Mononuclear cell (primary cell): ENCODE results near the gene CBLC. TPM values are rescaled to one million over a fixed set of nuclear protein-coding genes. Genes with fewer than 3 reads are reported as not detected.

Experiments used
- H3K27me3 ChIP-seq: 2 replicates; pipeline ENCODE4 v1.6.0; 2011; ENCODE audit warnings: low read length, control low read depth; ENCODE audit not compliant: insufficient read depth
- H3K4me1 ChIP-seq: 2 replicates; pipeline ENCODE4 v1.5.1; 2011; ENCODE audit warnings: mild to moderate bottlenecking, low read length, control low read depth; ENCODE audit not compliant: insufficient read depth
- H3K4me3 ChIP-seq: 2 replicates; pipeline ENCODE4 v1.5.1; 2011; ENCODE audit warnings: mild to moderate bottlenecking, low read length, moderate library complexity
- H3K9me3 ChIP-seq: 2 replicates; pipeline ENCODE4 v1.5.1; 2011; ENCODE audit warnings: low read depth, mild to moderate bottlenecking, control low read depth, low read length
- total RNA-seq: library from RNA; depleted of rRNA; stranded (reverse); fragments of >200 nt; gene quantifications from one replicate; pipeline ENCODE4 v1.2.3, GENCODE V29; 2012

CBLC gene
- total RNA-seq, 1 donor: not detected

DNA sequence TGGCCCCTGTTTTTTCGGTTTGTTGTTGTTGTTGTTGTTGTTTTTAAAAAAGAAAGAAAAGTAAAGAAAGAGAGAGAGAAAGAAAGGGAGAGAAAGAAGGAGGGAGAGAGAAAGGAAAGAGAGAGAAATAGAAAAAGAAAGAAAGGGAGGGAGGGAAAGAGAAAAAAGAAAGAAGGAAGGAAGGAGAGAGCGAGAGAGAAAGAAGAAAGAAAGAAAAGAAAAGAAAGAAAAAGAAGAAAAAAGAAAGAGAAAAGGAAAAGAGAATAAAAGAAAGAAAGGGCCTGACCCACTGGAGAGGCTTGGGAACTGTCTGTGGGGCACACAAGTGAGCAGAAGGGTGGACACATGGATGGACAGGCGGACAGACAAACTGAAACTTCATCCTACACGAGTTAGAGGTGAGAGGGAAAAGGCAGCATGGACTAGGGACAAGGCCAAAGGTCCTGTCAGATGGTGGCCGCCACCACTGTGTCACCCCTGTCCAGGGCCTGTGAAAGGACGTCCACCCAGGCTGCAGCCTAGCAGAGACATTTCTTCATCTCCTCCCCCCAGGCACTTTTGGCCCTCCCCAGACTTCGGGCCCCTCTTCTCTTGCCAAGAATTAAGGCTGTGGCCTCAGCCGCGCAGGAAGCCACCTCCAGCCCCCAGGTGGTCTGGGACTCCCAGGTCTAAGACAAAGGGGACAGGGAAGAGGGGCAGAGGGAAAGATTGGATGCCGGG is 22.1 kb downstream of the CBLC start:
- Histone ChIP-seq H3K9me3 (no peaks in the 10 kb centered on the region), H3K4me3 (no peak overlapping the region), H3K4me1 (peaks cover 9% of the 10 kb centered on the region), H3K27me3 (no peaks in the 10 kb centered on the region)

DNA sequence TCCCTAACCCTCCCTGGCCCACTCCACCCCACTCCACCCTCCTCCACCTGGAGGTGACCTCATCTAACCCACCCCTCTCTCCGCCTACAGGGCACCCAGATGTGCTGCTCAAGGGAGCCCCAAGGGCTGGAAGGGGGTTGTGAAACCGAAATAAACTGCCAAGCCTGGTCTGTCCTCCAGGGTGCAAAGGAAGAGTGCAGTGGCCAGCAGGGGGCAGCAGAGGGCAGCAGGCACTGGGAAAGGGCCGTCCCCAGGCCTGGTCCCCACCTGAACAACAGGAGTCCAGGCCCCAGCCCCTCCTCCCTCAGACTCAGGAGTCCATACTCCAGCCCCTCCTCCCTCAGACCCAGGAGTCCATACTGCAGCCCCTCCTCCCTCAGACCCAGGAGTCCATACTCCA is 22.8 kb downstream of the CBLC start:
- Histone ChIP-seq H3K4me3 (no peak overlapping the region), H3K27me3 (no peaks in the 10 kb centered on the region), H3K4me1 (peaks cover 9% of the 10 kb centered on the region), H3K9me3 (no peaks in the 10 kb centered on the region)

DNA sequence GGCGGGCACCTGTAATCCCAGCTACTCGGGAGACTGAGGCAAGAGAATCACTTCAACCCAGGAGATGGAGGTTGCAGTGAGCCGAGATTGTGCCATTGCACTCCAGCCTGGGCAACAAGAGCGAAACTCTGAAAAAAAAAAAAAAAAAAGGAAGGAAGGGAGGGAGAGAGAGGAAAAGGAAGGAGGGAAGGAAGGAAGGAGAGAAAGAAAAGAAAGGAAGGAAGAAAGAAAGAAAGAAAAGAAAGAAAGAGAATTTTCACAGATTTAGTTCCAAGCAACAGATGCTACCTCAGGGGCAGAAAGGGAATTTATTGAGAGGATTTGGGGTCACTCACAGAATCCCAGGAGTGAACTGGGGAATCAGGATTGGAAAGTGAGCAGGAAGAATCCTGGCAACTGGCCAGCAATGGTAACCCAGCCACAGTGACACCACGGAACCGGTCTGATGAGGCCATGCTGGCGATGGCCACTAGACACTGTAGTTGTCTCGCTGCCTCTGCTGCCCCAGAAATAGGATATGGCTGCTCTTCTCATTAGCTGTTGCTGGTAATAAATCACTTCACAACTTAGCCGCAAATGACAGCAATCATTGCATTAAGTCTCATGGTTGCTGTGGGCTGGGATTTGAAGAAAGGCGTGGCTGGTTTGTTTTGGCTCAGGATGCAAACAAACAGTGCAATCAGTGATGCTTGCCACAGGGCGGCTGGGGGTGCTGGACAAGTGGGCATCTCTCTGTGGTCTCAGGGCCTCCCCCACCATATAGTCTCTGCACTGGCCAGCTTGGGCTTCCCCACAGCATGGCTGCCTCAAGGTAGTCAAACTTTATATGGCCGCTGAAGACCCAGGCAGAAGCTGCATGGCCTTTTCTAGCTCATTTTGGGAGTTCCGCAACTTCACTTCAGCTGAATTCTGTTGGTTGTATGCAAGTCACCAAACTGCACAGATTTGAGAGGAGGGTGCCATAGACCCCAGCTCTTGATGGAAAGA is 26.0 kb downstream of the CBLC start:
- peaks cover 2% of the 10 kb centered on the region for H3K27me3 ChIP-seq

DNA sequence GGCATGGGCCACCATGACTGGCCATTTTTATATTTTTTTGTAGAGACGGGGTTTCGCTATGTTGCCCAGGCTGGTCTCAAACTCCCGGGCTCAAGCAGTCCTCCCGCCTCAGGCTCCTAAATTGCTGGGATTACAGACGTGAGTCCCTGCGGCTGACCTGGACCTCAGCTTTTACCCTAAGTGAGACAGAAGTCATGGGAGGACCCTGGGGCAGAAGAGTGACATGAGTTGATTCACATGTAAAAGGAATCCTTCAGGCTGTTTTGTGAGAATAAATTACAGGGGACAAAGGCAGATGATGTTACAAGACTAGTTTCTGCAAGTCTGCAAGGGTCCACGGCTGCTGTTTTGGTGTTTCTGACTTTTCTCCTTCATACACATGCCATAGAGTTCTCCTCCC is 28.6 kb downstream of the CBLC start:
- Histone ChIP-seq H3K4me1 (peaks cover 6% of the 10 kb centered on the region), H3K27me3 (peaks cover 7% of the 10 kb centered on the region)

More for the DNA sequence above, 26.0 kb downstream of the CBLC start:
- no peaks in the 10 kb centered on the region for H3K9me3 ChIP-seq
- no peak overlapping the region for H3K4me3 ChIP-seq
- peaks cover 3% of the 10 kb centered on the region for H3K4me1 ChIP-seq

DNA sequence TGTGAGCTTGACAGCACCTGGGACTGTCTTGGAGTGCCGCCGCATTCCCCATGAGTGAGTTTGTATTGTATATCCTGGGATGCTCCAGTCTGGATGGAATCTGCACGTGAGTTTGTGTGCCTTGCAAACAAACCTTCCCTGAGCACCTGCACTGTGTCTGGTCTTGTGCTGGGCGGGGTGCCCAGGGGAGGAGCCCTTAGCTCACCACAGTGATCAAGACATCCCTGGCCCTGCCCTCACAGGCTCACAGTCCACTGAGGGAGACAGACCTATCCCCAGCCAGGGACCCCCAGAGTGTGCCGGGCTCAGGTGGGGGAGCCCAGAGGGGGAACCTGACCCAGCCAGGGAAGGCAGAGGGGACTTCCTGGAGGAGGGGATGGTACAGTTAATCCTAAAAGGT is 29.5 kb downstream of the CBLC start:
- Histone ChIP-seq H3K4me3 (no peak overlapping the region), H3K9me3 (no peaks in the 10 kb centered on the region), H3K27me3 (peaks cover 7% of the 10 kb centered on the region), H3K4me1 (peaks cover 6% of the 10 kb centered on the region)

More for the DNA sequence above, 28.6 kb downstream of the CBLC start:
- Histone ChIP-seq H3K9me3 (no peaks in the 10 kb centered on the region), H3K4me3 (no peak overlapping the region)

DNA sequence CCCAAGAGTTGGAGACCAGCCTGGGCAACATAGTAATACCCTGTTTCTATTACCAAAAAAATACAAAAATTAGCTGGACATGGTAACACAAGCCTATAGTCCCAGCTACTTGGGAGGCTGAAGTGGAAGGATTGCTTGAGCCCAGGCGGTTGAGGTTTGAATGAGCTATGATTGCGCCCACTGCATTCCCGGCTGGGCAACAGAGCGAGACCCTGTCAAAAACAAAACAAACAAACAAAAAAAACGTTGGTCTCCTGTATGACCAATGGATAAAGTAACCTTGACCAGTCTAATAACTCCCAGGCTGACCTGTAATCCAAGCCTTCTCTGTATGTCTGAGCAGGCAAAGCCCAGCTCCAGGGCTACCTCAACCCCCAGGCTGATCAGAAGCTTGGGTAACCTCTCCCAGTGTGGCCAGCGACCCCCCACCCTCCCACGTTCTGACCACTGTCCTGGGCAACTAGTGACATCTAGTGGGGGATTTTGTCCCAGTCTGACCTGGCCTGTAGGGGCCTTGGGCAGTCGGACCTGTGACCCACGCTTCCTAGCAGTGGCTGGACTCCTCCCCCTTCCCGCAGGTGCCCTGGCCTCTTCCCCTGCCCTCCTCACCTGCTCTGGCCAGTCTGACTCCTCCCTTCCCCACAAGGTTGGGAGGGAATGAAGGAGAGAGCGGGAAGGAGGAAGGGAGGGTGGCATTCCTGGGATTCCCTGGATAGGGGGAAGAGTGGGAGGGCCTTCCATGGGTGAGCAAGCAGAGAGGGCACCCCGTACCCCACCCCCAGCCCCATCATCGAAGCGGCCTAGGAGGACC is 30.2 kb downstream of the CBLC start:
- Histone ChIP-seq H3K4me3 (no peak overlapping the region), H3K27me3 (peaks cover 7% of the 10 kb centered on the region), H3K4me1 (peaks cover 6% of the 10 kb centered on the region), H3K9me3 (no peaks in the 10 kb centered on the region)

DNA sequence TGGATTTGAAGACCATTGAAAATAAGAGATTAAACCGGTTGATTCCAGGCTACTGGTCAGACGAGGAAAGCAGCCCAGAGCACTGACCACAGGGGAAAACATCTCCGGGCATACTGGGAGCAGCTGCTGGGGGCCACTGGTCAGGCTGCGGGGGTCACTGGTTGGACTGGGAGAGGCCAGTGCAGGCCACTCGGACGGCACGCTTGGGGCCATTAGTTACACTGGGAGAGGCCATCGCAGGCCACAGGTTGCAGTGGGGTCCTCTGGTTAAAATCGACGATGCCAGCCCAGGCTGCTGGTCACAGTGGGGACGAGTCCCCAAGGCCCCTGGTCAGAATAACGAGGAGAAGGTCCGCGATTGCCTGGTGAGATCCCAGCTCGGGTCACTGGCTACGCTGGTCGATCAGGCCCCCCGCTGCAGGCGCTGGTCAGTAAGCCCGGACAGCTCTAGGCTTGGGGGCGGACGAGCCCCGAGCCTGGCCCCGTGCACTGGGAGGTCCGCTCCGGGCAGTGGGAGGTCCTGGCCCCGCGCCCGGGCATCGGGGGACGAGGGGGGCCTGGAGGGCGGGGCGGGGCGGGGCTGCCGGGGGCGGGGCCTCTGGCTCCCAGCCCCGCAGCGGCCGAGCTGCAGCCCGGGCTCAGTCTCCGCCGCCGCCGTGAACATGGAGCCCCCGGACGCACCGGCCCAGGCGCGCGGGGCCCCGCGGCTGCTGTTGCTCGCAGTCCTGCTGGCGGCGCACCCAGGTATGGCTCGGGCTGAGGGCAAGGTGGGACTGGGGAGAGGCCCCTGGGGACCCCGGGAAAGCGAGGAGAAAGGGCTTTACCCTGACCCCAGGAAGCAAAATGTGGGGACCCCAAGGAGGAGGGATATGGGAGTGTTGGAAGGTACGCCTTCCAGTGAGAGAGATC is 31.0 kb downstream of the CBLC start, which contains the start of gene BCAM:
Gene BCAM, plus strand, starts transcription at position 641 of the 909 bp plus-strand sequence. Its CDS starts 22 bp downstream, at position 663.
- H3K4me1 ChIP-seq: peaks cover 6% of the 10 kb centered on the region
- H3K4me3 ChIP-seq: no peak within 1 kb of the TSS
- H3K27me3 ChIP-seq: peaks cover 7% of the 10 kb centered on the region
- no peaks in the 10 kb centered on the region for H3K9me3 ChIP-seq

DNA sequence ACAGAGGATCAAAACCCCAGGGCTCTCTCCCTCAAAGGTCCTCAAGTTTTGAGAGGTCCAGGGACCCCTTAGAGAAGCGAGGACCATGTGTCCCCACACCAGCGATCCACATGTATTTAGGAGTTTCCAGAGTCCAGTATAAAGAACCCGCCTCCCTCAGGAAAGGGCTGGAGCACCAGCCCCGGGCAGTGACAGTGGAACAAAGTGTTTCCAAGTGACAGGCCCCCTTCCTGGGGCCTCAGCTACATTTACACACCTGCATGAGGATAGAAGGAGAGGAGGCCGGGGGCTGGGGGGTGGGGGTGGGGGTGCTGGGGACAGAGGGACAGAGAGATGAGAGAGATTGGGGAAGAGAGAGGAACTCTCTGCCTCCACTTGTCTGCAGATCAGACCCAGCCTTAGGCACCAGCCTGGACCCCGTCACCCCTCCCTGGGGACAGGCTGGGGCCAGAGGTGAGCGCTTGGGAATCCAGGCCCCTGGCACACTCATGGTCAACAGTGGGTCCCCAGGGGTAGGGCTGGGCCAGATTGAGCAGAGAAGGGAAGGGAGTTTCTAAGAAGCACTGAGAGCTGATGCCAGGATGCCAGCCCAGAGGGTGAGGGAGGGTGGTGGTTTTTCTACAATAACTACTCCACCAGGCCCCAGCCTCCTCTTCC is 32.0 kb downstream of the CBLC start:
- H3K4me1 ChIP-seq: peaks cover 6% of the 10 kb centered on the region
- H3K27me3 ChIP-seq: peaks cover 7% of the 10 kb centered on the region
- no peak overlapping the region for H3K4me3 ChIP-seq
- H3K9me3 ChIP-seq: no peaks in the 10 kb centered on the region

DNA sequence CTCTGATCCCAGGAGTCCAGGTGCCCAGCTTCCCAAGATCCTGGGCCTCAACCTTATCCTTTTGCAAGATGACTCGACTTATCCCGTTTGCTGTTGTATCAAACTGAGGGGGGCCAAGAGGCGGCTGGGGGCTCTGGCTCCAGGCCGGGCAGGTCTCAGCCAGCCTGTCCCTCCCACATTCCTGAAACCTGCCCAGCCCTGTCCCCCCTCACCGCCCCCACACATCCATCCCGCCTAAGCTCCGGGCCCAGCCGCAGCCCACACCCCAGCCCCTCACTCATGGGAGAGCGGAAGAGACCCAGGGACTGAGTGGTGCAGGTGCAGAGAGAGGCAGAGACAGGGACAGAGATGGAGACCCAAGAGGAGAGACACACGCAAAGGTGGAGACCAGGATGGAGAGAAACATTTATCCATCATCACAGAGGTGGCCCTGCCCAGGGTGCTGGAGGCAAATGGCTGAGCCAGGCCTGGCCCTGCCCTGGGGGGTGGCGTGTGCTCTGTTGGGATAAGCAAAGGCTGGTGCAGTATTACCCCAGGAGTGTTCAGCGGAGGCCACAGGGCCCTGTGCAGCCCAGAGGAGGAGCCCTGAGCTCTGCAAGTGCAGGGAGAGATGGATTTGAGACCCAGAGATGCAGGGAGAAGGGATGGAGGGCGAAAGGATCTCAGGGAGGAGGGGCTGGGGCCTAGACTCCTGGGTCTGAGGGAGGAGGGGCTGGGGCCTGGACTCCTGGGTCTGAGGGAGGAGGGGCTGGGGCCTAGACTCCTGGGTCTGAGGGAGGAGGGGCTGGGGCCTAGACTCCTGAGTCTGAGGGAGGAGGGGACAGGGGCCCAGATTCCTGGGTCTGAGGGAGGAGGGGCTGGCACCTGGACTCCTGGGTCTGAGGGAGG is 32.8 kb downstream of the CBLC start:
- no peaks in the 10 kb centered on the region for H3K9me3 ChIP-seq
- no peak overlapping the region for H3K4me3 ChIP-seq
- peaks cover 6% of the 10 kb centered on the region for H3K4me1 ChIP-seq
- H3K27me3 ChIP-seq: peaks cover 7% of the 10 kb centered on the region

DNA sequence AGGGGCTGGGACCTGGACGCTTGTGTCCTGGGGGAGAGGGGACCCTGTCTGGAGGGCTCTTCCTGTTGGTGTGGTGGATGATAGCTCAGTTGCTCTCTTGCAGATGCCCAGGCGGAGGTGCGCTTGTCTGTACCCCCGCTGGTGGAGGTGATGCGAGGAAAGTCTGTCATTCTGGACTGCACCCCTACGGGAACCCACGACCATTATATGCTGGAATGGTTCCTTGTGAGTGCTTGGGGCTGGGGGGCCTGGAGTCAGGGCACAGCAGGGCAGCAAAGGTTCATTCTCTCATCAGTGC is 33.4 kb downstream of the CBLC start:
- Histone ChIP-seq H3K4me3 (no peak overlapping the region), H3K9me3 (no peaks in the 10 kb centered on the region), H3K27me3 (peaks cover 7% of the 10 kb centered on the region), H3K4me1 (peaks cover 6% of the 10 kb centered on the region)

DNA sequence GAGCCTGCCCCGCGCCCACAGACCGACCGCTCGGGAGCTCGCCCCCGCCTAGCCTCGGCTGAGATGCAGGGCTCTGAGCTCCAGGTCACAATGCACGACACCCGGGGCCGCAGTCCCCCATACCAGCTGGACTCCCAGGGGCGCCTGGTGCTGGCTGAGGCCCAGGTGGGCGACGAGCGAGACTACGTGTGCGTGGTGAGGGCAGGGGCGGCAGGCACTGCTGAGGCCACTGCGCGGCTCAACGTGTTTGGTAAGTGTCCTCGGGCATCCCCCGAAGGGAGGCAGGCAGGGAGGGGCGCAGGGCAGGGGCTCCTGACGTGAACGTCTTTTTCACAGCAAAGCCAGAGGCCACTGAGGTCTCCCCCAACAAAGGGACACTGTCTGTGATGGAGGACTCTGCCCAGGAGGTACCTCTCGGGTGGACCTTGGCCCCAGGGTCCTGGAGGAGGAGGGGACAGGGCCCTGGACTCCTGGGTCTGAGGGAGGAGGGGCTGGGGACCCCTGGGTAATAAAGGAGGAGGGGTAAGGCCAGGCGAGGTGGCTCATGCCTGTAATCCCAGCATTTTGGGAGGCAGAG is 34.5 kb downstream of the CBLC start:
- H3K4me3 ChIP-seq: no peak overlapping the region
- H3K27me3 ChIP-seq: peaks cover 7% of the 10 kb centered on the region
- peaks cover 6% of the 10 kb centered on the region for H3K4me1 ChIP-seq
- H3K9me3 ChIP-seq: no peaks in the 10 kb centered on the region

DNA sequence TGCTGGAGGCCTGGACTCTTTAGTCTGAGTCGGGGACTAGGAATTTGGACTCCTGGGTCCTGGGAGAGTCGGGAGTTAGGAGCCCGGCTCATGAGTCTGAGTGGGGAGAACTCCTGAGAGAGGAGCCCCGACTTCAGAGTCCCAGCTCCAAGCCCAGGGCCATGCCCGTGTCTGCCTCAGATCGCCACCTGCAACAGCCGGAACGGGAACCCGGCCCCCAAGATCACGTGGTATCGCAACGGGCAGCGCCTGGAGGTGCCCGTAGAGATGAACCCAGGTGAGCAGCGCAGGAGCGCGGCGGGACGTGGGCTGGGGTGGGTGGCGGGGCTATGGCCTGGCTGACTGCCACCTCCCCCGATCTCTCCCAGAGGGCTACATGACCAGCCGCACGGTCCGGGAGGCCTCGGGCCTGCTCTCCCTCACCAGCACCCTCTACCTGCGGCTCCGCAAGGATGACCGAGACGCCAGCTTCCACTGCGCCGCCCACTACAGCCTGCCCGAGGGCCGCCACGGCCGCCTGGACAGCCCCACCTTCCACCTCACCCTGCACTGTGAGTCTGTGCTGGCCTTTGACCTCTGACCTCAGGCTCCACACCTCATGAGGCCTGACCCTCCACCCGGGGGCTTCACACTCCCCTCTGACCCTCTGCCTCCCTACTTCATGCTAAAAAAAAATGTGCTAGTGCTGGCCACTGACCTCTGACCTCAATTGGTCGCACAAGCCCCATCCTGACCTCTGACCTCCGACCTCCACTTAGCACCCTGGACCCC is 35.6 kb downstream of the CBLC start:
- H3K4me3 ChIP-seq: no peak overlapping the region
- peaks cover 6% of the 10 kb centered on the region for H3K4me1 ChIP-seq
- no peaks in the 10 kb centered on the region for H3K9me3 ChIP-seq
- peaks cover 7% of the 10 kb centered on the region for H3K27me3 ChIP-seq
